Ammon's horn (tissue), 1 donor: Measurements from ENCODE around the gene MCF2L.
A peak's percentile ranks its signal among the peaks of the same experiment; 100 is the strongest.

Experiments
- DNase-seq: peaks from one replicate; pipeline ENCODE4 v3.0.0-alpha.2; 2016; ENCODE audit warnings: low spot score

MCF2L gene

GRCh38 chr13:113033054-113033850 is 64.2 kb downstream of the MCF2L start:
- no peak for DNase-seq

- DNase-seq = peak; percentile 80
Measured at GRCh38 chr13:113034451-113035212, 65.6 kb downstream of the MCF2L start.

- DNase-seq = no peak
Measured at GRCh38 chr13:113035213-113035800, 66.3 kb downstream of the MCF2L start.

- DNase-seq = no peak
Measured at GRCh38 chr13:113036401-113036800, 67.4 kb downstream of the MCF2L start.

GRCh38 chr13:113040031-113040430 is 71.0 kb downstream of the MCF2L start:
- DNase-seq = no peak

- peak; percentile 68 for DNase-seq
Measured at GRCh38 chr13:113040597-113041292, 71.7 kb downstream of the MCF2L start.

GRCh38 chr13:113041293-113041690 is 72.3 kb downstream of the MCF2L start:
- peak; percentile 86 for DNase-seq

- no peak for DNase-seq
Measured at GRCh38 chr13:113041896-113042295, 72.9 kb downstream of the MCF2L start.

- DNase-seq = no peak
Measured at GRCh38 chr13:113042456-113042855, 73.4 kb downstream of the MCF2L start.

GRCh38 chr13:113043001-113043630 is 74.1 kb downstream of the MCF2L start:
- no peak for DNase-seq

- DNase-seq = no peak
Measured at GRCh38 chr13:113043931-113044330, 74.9 kb downstream of the MCF2L start.

GRCh38 chr13:113044391-113045114 is 75.5 kb downstream of the MCF2L start:
- peak; percentile 97 for DNase-seq

- DNase-seq = peak; percentile 82
Measured at GRCh38 chr13:113045251-113046127, 76.5 kb downstream of the MCF2L start.

- DNase-seq = no peak
Measured at GRCh38 chr13:113046128-113046882, 77.3 kb downstream of the MCF2L start.

- no peak for DNase-seq
Measured at GRCh38 chr13:113046883-113047244, 77.8 kb downstream of the MCF2L start.

- DNase-seq = no peak
Measured at GRCh38 chr13:113047587-113047986, 78.6 kb downstream of the MCF2L start.

GRCh38 chr13:113048766-113049165 is 79.8 kb downstream of the MCF2L start:
- no peak for DNase-seq

GRCh38 chr13:113049521-113049941 is 80.5 kb downstream of the MCF2L start:
- peak; percentile 58 for DNase-seq

GRCh38 chr13:113049981-113050380 is 81.0 kb downstream of the MCF2L start:
- no peak for DNase-seq
